Transverse colon (tissue), 4 donors: ENCODE data around the gene GPC6.

Experiments used
- CTCF ChIP-seq, 5 experiments: fragments of 200-600 bp in 3 of 5; fragments of 450-650 bp in 2 of 5; sonication (generic) in 3 of 5; IDR thresholded peaks; 1 replicate in 2 of 5; 2 replicates in 3 of 5; pipeline ENCODE4 v1.5.1; 2016 to 2017; ENCODE audit warnings: antibody characterized with exemption in 5 of 5, inconsistent platforms in 3 of 5, mild to moderate bottlenecking in 2 of 5, moderate library complexity in 1 of 5
- EP300 ChIP-seq: sonication (generic); formaldehyde crosslinking; IDR thresholded peaks from one replicate; pipeline ENCODE4 v1.6.1; 2017; ENCODE audit warnings: antibody characterized with exemption, low read depth
- POLR2A ChIP-seq: fragments of 450-650 bp; IDR thresholded peaks from one replicate; pipeline ENCODE4 v1.6.1; 2016; ENCODE audit warnings: antibody characterized with exemption, mild to moderate bottlenecking, moderate library complexity
- POLR2AphosphoS5 ChIP-seq, 3 donors: sonication (generic); formaldehyde crosslinking; IDR thresholded peaks; one replicate each; pipeline ENCODE4 v1.6.1; 2016; ENCODE audit warnings: antibody characterized with exemption in 3 of 3

- TF ChIP-seq POLR2AphosphoS5 (IDR thresholded peaks at IDR 0.05) (no peak), POLR2A (no peak), CTCF (IDR thresholded peaks at IDR 0.05) (no peak), EP300 (no peak)
Measured at GRCh38 chr13:94236132-94236531, 1009.5 kb downstream of the GPC6 start.
